ENCODE measurements around the gene TSPAN11.

Gene TSPAN11

GRCh38 chr12:30913323-30913722 lies 13.2 kb upstream of the TSPAN11 start:
- DNase-seq, result no peak

- DNase-seq, result no peak
These were observed 11.5 kb upstream of the TSPAN11 start for GRCh38 chr12:30914986-30915591.

- DNase-seq, result no peak
These were observed 3.5 kb upstream of the TSPAN11 start for GRCh38 chr12:30923057-30923456.

- DNase-seq, result no peak
These were observed 823 bp upstream of the TSPAN11 start for GRCh38 chr12:30925607-30926242.

- DNase-seq, result no peak
These were observed 669 bp downstream of the TSPAN11 start for GRCh38 chr12:30927222-30927611.

- DNase-seq, result no peak
These were observed 2.1 kb downstream of the TSPAN11 start for GRCh38 chr12:30928356-30929244.

GRCh38 chr12:30930238-30930637 lies 3.7 kb downstream of the TSPAN11 start:
- DNase-seq, result no peak

- no peak for DNase-seq
These were observed 4.1 kb downstream of the TSPAN11 start for GRCh38 chr12:30930641-30931040.

GRCh38 chr12:30932881-30933280 lies 6.3 kb downstream of the TSPAN11 start:
- DNase-seq, result no peak

GRCh38 chr12:30934811-30935210 lies 8.3 kb downstream of the TSPAN11 start:
- DNase-seq, result no peak

GRCh38 chr12:30936036-30936435 lies 9.5 kb downstream of the TSPAN11 start:
- DNase-seq, result no peak

- DNase-seq, result no peak
These were observed 12.7 kb downstream of the TSPAN11 start for GRCh38 chr12:30939234-30939633.

GRCh38 chr12:30942486-30942885 lies 15.9 kb downstream of the TSPAN11 start:
- no peak for DNase-seq

GRCh38 chr12:30942936-30943335 lies 16.4 kb downstream of the TSPAN11 start:
- DNase-seq, result no peak

- DNase-seq, result no peak
These were observed 19.1 kb downstream of the TSPAN11 start for GRCh38 chr12:30945443-30946164.

- DNase-seq, result no peak
These were observed 25.5 kb downstream of the TSPAN11 start for GRCh38 chr12:30952015-30952414.

- no peak for DNase-seq
These were observed 26.7 kb downstream of the TSPAN11 start for GRCh38 chr12:30953257-30953656.

- DNase-seq, result no peak
These were observed 27.6 kb downstream of the TSPAN11 start for GRCh38 chr12:30953951-30954751.

- no peak for DNase-seq
These were observed 28.7 kb downstream of the TSPAN11 start for GRCh38 chr12:30955214-30955613.

- no peak for DNase-seq
These were observed 32.7 kb downstream of the TSPAN11 start for GRCh38 chr12:30959110-30959710.

GRCh38 chr12:30959778-30960177 lies 33.2 kb downstream of the TSPAN11 start:
- no peak for DNase-seq

- DNase-seq, result no peak
These were observed 34.5 kb downstream of the TSPAN11 start for GRCh38 chr12:30961030-30961429.

Data from hematopoietic multipotent progenitor cell treated with erythropoietin and hydrocortisone succinate and interleukin-3 and kit ligand, for 8 days (in vitro differentiated cells).